ENCODE data around the gene STEAP3.

GRCh38 chr2:119225105-119225865 is 1.7 kb downstream of the STEAP3 start:
- no peak for TF ChIP-seq EZH2 (IDR thresholded peaks at IDR 0.05; ENCODE audit: low read length, missing control alignments)
- no peak for TF ChIP-seq CTCF (conservative IDR thresholded peaks at IDR 0.05 in 1 of 2, IDR thresholded peaks at IDR 0.05 in 1 of 2; ENCODE audit: low read depth in 1 of 2, low read length in 2 of 2)

Measured in fibroblast of lung (primary cell).